Measurements from ENCODE around the gene SLC66A2. TPM values are rescaled to one million over a fixed set of nuclear protein-coding genes. Genes with fewer than 3 reads are reported as not detected.

Gene SLC66A2
- total and polyA plus RNA-seq, 2 of the 13 experiments (the other 11 are each of a cell fraction or from before 2014, with no cell fraction given): 33.5 to 41.9 TPM

GRCh38 chr18:79988071-79988450 is 36.6 kb upstream of the SLC66A2 start (continued):
- TF ChIP-seq TFDP2 (CRISPR knock-in tag; IDR thresholded peaks at IDR 0.05) (no peak), ZNF672 (CRISPR knock-in tag; IDR thresholded peaks at IDR 0.05) (no peak), IRF2 (CRISPR knock-in tag; IDR thresholded peaks at IDR 0.05) (no peak), ATF2 (CRISPR knock-in tag; IDR thresholded peaks at IDR 0.05) (no peak; the same call in 1 of the 2 replicates), MAFF (IDR thresholded peaks at IDR 0.05; ENCODE audit: low read depth, low read length) (no peak), IRF9 (CRISPR knock-in tag; IDR thresholded peaks at IDR 0.05; ENCODE audit: borderline replicate concordance) (peak; percentile 48; the same call in 1 of the 2 replicates), PHF20 (CRISPR knock-in tag; IDR thresholded peaks at IDR 0.05) (no peak; the same call in 1 of the 2 replicates), NR1H2 (CRISPR knock-in tag; IDR thresholded peaks at IDR 0.05; ENCODE audit: borderline replicate concordance, low read depth) (peak; percentile 89; the same call in 1 of the 2 replicates), POGK (CRISPR knock-in tag; conservative IDR thresholded peaks at IDR 0.05) (peak; percentile 28; the same call in 1 of the 2 replicates), RARA (CRISPR knock-in tag; IDR thresholded peaks at IDR 0.05) (no peak), ZNF775 (CRISPR knock-in tag; IDR thresholded peaks at IDR 0.05; ENCODE audit: borderline replicate concordance) (no peak), ASH2L (IDR thresholded peaks at IDR 0.05; ENCODE audit: insufficient read length, low read depth, low read length) (peak; percentile 94), HNRNPH1 (optimal IDR thresholded peaks at IDR 0.05; ENCODE audit: low read depth, low read length) (no peak), ZNF83 (CRISPR knock-in tag; IDR thresholded peaks at IDR 0.05; ENCODE audit: borderline replicate concordance) (no peak), NFYB (CRISPR knock-in tag; IDR thresholded peaks at IDR 0.05) (no peak)
- TF ChIP-seq, protein P1, sequence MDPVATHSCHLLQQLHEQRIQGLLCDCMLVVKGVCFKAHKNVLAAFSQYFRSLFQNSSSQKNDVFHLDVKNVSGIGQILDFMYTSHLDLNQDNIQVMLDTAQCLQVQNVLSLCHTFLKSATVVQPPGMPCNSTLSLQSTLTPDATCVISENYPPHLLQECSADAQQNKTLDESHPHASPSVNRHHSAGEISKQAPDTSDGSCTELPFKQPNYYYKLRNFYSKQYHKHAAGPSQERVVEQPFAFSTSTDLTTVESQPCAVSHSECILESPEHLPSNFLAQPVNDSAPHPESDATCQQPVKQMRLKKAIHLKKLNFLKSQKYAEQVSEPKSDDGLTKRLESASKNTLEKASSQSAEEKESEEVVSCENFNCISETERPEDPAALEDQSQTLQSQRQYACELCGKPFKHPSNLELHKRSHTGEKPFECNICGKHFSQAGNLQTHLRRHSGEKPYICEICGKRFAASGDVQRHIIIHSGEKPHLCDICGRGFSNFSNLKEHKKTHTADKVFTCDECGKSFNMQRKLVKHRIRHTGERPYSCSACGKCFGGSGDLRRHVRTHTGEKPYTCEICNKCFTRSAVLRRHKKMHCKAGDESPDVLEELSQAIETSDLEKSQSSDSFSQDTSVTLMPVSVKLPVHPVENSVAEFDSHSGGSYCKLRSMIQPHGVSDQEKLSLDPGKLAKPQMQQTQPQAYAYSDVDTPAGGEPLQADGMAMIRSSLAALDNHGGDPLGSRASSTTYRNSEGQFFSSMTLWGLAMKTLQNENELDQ (CRISPR knock-in tag; IDR thresholded peaks at IDR 0.05; ENCODE audit: borderline replicate concordance): no peak
- TF ChIP-seq, protein P2, sequence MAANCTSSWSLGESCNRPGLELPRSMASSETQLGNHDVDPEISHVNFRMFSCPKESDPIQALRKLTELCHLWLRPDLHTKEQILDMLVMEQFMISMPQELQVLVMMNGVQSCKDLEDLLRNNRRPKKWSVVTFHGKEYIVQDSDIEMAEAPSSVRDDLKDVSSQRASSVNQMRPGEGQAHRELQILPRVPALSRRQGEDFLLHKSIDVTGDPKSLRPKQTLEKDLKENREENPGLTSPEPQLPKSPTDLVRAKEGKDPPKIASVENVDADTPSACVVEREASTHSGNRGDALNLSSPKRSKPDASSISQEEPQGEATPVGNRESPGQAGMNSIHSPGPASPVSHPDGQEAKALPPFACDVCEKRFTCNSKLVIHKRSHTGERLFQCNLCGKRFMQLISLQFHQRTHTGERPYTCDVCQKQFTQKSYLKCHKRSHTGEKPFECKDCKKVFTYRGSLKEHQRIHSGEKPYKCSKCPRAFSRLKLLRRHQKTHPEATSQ (CRISPR knock-in tag; IDR thresholded peaks at IDR 0.05; ENCODE audit: borderline replicate concordance): peak; percentile 49; the same call in 1 of the 2 replicates
